Pons (tissue), 1 donor: ENCODE measurements around the gene FDXR.

Experiments
- DNase-seq: peaks from one replicate; pipeline ENCODE4 v3.0.0-alpha.2; 2016; ENCODE audit warnings: low spot score

The FDXR gene

GRCh38 chr17:74857191-74857590, 15.6 kb downstream of the FDXR start:
- no peak for DNase-seq

- no peak for DNase-seq
Observed at GRCh38 chr17:74856112-74856511, 16.7 kb downstream of the FDXR start.

- no peak for DNase-seq
Observed at GRCh38 chr17:74855323-74855722, 17.5 kb downstream of the FDXR start.

- DNase-seq = no peak
Observed at GRCh38 chr17:74854792-74855191, 18.0 kb downstream of the FDXR start.

- DNase-seq = no peak
Observed at GRCh38 chr17:74853669-74854068, 19.1 kb downstream of the FDXR start.

GRCh38 chr17:74853048-74853397, 19.8 kb downstream of the FDXR start:
- no peak for DNase-seq

GRCh38 chr17:74852237-74853047, 20.4 kb downstream of the FDXR start:
- DNase-seq = no peak

GRCh38 chr17:74851612-74852236, 21.1 kb downstream of the FDXR start:
- DNase-seq = no peak

GRCh38 chr17:74850914-74851313, 21.9 kb downstream of the FDXR start:
- DNase-seq = no peak

- no peak for DNase-seq
Observed at GRCh38 chr17:74850310-74850709, 22.5 kb downstream of the FDXR start.

- DNase-seq = no peak
Observed at GRCh38 chr17:74848656-74849399, 24.0 kb downstream of the FDXR start.

GRCh38 chr17:74846621-74847020, 26.2 kb downstream of the FDXR start:
- DNase-seq = no peak

GRCh38 chr17:74843352-74843627, 29.5 kb downstream of the FDXR start:
- DNase-seq = no peak

- peak; percentile 66 for DNase-seq
Observed at GRCh38 chr17:74842599-74843351, 30.0 kb downstream of the FDXR start.

GRCh38 chr17:74842146-74842598, 30.6 kb downstream of the FDXR start:
- DNase-seq = no peak

GRCh38 chr17:74840989-74841666, 31.7 kb downstream of the FDXR start:
- DNase-seq = peak; percentile 81

- DNase-seq = no peak
Observed at GRCh38 chr17:74839990-74840852, 32.6 kb downstream of the FDXR start.

- no peak for DNase-seq
Observed at GRCh38 chr17:74838274-74838673, 34.5 kb downstream of the FDXR start.

GRCh38 chr17:74836691-74837467, 35.9 kb downstream of the FDXR start:
- DNase-seq = no peak

GRCh38 chr17:74836191-74836590, 36.6 kb downstream of the FDXR start:
- no peak for DNase-seq
